H1 (cell line): ENCODE data around the gene PPP1R12C. TPM values are rescaled to one million over a fixed set of nuclear protein-coding genes. Genes with fewer than 3 reads are reported as not detected.

Experiments used
- CTCF ChIA-PET: fragments of 300-600 bp; sonication (Branson Sonifier 250); formaldehyde crosslinking; loops from one replicate; lab custom pipeline; 2021; ENCODE audit not compliant: partially characterized antibody; lab: Charles Lee
- POLR2A ChIA-PET: fragments of 300-600 bp; sonication (Branson Sonifier 250); formaldehyde crosslinking; loops from one replicate; lab custom pipeline; 2021; ENCODE audit warnings: inconsistent platforms; ENCODE audit not compliant: partially characterized antibody; lab: Charles Lee
- DNase-seq, 2 experiments: peaks; one replicate each; pipeline versions ENCODE4 v3.0.0 to v3.0.0-alpha.2; 2010 to 2022; ENCODE audit warnings: low spot score in 2 of 2, low read depth in 1 of 2, mixed read lengths in 1 of 2
- FAIRE-seq: peaks from 2 replicates; lab custom pipeline; 2011; peaks lifted over from hg19 to GRCh38; lab: Jason Lieb, UNC
- H2AFZ ChIP-seq: 2 replicates; pipeline ENCODE4 v1.8.1; 2012; ENCODE audit warnings: low read length, inconsistent platforms
- H2AK5ac ChIP-seq: 2 replicates; pipeline ENCODE4 v1.6.1; 2013; ENCODE audit warnings: low read depth, low read length
- H2BK120ac ChIP-seq: replicated peaks from 2 replicates; pipeline ENCODE3; 2013; ENCODE audit warnings: low read depth, low read length, inconsistent platforms
- H2BK12ac ChIP-seq: 2 replicates; pipeline ENCODE4 v1.6.1; 2013; ENCODE audit warnings: low read depth, low read length
- H2BK15ac ChIP-seq: 2 replicates; pipeline ENCODE4 v1.6.1; 2013; ENCODE audit warnings: low read length
- H2BK20ac ChIP-seq: 2 replicates; pipeline ENCODE4 v1.6.1; 2013; ENCODE audit warnings: low read length
- H2BK5ac ChIP-seq: 2 replicates; pipeline ENCODE4 v1.6.1; 2013; ENCODE audit warnings: low read depth, low read length
- H3K14ac ChIP-seq: 2 replicates; pipeline ENCODE4 v1.6.1; 2013; ENCODE audit warnings: inconsistent platforms; ENCODE audit not compliant: insufficient read length
- H3K18ac ChIP-seq: 2 replicates; pipeline ENCODE4 v1.6.1; 2013; ENCODE audit warnings: low read length; ENCODE audit errors: extremely low read depth
- H3K23ac ChIP-seq: 2 replicates; pipeline ENCODE4 v1.6.1; 2013; ENCODE audit warnings: inconsistent platforms; ENCODE audit not compliant: insufficient read length
- H3K23me2 ChIP-seq: 2 replicates; pipeline ENCODE4 v1.6.1; 2013; ENCODE audit warnings: low read depth, low read length
- H3K27ac ChIP-seq: 2 replicates; pipeline ENCODE4 v1.6.1; 2011; ENCODE audit warnings: low read depth, low read length, inconsistent platforms
- H3K27me3 ChIP-seq, 4 experiments: replicated peaks in 1 of 4; 1 replicate in 1 of 4; 2 replicates in 3 of 4; pipeline versions ENCODE4 v1.6.1 to v1.8.1; 2011 to 2013; ENCODE audit warnings: low read length in 3 of 4, mild to moderate bottlenecking in 3 of 4, inconsistent platforms in 2 of 4, mixed read lengths in 2 of 4, moderate library complexity in 1 of 4; ENCODE audit not compliant: control insufficient read depth in 3 of 4, insufficient read depth in 3 of 4; ENCODE audit errors: extremely low read depth in 1 of 4
- H3K36me3 ChIP-seq, 4 experiments: 2 replicates each; pipeline versions ENCODE4 v1.6.1 to v1.8.1; 2011 to 2013; ENCODE audit warnings: mild to moderate bottlenecking in 4 of 4, low read length in 3 of 4, moderate library complexity in 2 of 4, control low read depth in 1 of 4, inconsistent platforms in 1 of 4; ENCODE audit not compliant: insufficient read depth in 4 of 4, control insufficient read depth in 2 of 4
- H3K4ac ChIP-seq: replicated peaks from 2 replicates; pipeline ENCODE3; 2013; ENCODE audit warnings: low read length, low read depth, mixed read lengths, inconsistent platforms; ENCODE audit not compliant: insufficient read length
- H3K4me1 ChIP-seq, 4 experiments: replicated peaks in 1 of 4; 1 replicate in 1 of 4; 2 replicates in 3 of 4; pipeline versions ENCODE4 v1.6.1 to v1.8.1; 2011 to 2013; ENCODE audit warnings: low read length in 3 of 4, inconsistent platforms in 2 of 4, mixed read lengths in 1 of 4; ENCODE audit not compliant: insufficient read depth in 4 of 4, control insufficient read depth in 3 of 4
- H3K4me2 ChIP-seq, 2 experiments: 2 replicates each; pipeline versions ENCODE4 v1.6.1 to v1.8.1; 2011 to 2013; ENCODE audit warnings: low read depth in 2 of 2, low read length in 2 of 2, control low read depth in 1 of 2, inconsistent platforms in 1 of 2, mild to moderate bottlenecking in 1 of 2; ENCODE audit not compliant: insufficient read depth in 1 of 2
- H3K4me3 ChIP-seq, 4 experiments: fragments of 200-600, 300-600 bp in 1 of 4; sonication (generic), shearing (Covaris generic), sonication (Bioruptor Twin) in 1 of 4; 2 replicates each; pipeline versions ENCODE4 v1.5.1 to v1.8.1; 2011 to 2016; ENCODE audit warnings: low read length in 4 of 4, low read depth in 3 of 4, control low read depth in 2 of 4, inconsistent platforms in 2 of 4, mild to moderate bottlenecking in 2 of 4, mixed read lengths in 1 of 4, moderate library complexity in 1 of 4; ENCODE audit not compliant: insufficient read depth in 2 of 4; ENCODE audit errors: extremely low read depth in 1 of 4
- H3K56ac ChIP-seq: replicated peaks from 2 replicates; pipeline ENCODE3; 2013; ENCODE audit warnings: low read depth, mild to moderate bottlenecking, mixed read lengths, low read length, inconsistent platforms; ENCODE audit not compliant: insufficient read length
- H3K79me1 ChIP-seq: 2 replicates; pipeline ENCODE4 v1.6.1; 2013; ENCODE audit warnings: low read depth, low read length, control low read depth
- H3K79me2 ChIP-seq, 2 experiments: 2 replicates each; pipeline versions ENCODE4 v1.6.1 to v1.8.1; 2012 to 2013; ENCODE audit warnings: low read length in 2 of 2, mild to moderate bottlenecking in 2 of 2, inconsistent platforms in 1 of 2; ENCODE audit not compliant: insufficient read depth in 2 of 2, control insufficient read depth in 1 of 2
- H3K9ac ChIP-seq, 4 experiments: replicated peaks in 1 of 4; 1 replicate in 1 of 4; 2 replicates in 3 of 4; pipeline versions ENCODE4 v1.6.1 to v1.8.1; 2011 to 2013; ENCODE audit warnings: low read depth in 3 of 4, low read length in 3 of 4, control low read depth in 2 of 4, mild to moderate bottlenecking in 2 of 4, moderate library complexity in 2 of 4, inconsistent platforms in 1 of 4; ENCODE audit errors: extremely low read depth in 1 of 4
- H3K9me3 ChIP-seq, 2 experiments: 2 replicates each; pipeline versions ENCODE4 v1.6.1 to v1.8.1; 2012 to 2013; ENCODE audit warnings: mild to moderate bottlenecking in 2 of 2, moderate library complexity in 2 of 2, control low read depth in 1 of 2, inconsistent platforms in 1 of 2, low read depth in 1 of 2, low read length in 1 of 2, mixed read lengths in 1 of 2; ENCODE audit not compliant: insufficient read depth in 2 of 2
- H4K20me1 ChIP-seq, 2 experiments: replicated peaks in 1 of 2; 2 replicates each; pipeline versions ENCODE3 to v1.8.1; 2011 to 2013; ENCODE audit warnings: inconsistent platforms in 2 of 2, low read length in 2 of 2, mild to moderate bottlenecking in 1 of 2; ENCODE audit not compliant: insufficient read depth in 2 of 2, control insufficient read depth in 1 of 2
- H4K5ac ChIP-seq: 2 replicates; pipeline ENCODE4 v1.6.1; 2013; ENCODE audit warnings: low read length, low read depth, mixed read lengths, inconsistent platforms; ENCODE audit not compliant: insufficient read length
- H4K8ac ChIP-seq: 2 replicates; pipeline ENCODE4 v1.8.0; 2013; ENCODE audit warnings: mild to moderate bottlenecking, moderate library complexity, low read length, inconsistent platforms; ENCODE audit not compliant: insufficient read depth; ENCODE audit errors: extremely low read depth
- H4K91ac ChIP-seq: replicated peaks from 2 replicates; pipeline ENCODE3; 2013; ENCODE audit warnings: low read length, mixed read lengths, inconsistent platforms; ENCODE audit not compliant: insufficient read length
- GABPA ChIP-seq: IDR thresholded peaks from 2 replicates; pipeline ENCODE4 v1.6.1; 2011; ENCODE audit warnings: mild to moderate bottlenecking, low read length, moderate library complexity, borderline replicate concordance; ENCODE audit not compliant: insufficient read depth
- GTF2F1 ChIP-seq: IDR thresholded peaks from 2 replicates; pipeline ENCODE4 v1.6.1; 2012; ENCODE audit warnings: low read depth, low read length, improper control_type of control experiment, borderline replicate concordance
- KDM5A ChIP-seq: fragments of 200-600 bp; IDR thresholded peaks from 2 replicates; pipeline ENCODE4 v1.7.1; 2012; ENCODE audit warnings: mild to moderate bottlenecking, low read length, inconsistent platforms, mixed read lengths
- RAD21 ChIP-seq, 2 experiments: IDR thresholded peaks in 1 of 2; conservative IDR thresholded peaks in 1 of 2; 2 replicates each; pipeline ENCODE4 v1.6.1; 2011; ENCODE audit warnings: low read depth in 2 of 2, low read length in 2 of 2, improper control_type of control experiment in 1 of 2, inconsistent platforms in 1 of 2, mild to moderate bottlenecking in 1 of 2, moderate library complexity in 1 of 2
- TAF1 ChIP-seq: IDR thresholded peaks from 2 replicates; pipeline ENCODE4 v1.6.1; 2011; ENCODE audit warnings: mild to moderate bottlenecking, low read depth, low read length
- TBP ChIP-seq: IDR thresholded peaks from 2 replicates; pipeline ENCODE4 v1.6.1; 2011; ENCODE audit warnings: low read depth, low read length, improper control_type of control experiment
- WGBS, 2 experiments: shearing (Covaris generic) in 1 of 2; methylation state at CpG; one replicate each; pipeline versions ENCODE4 v1.1.6 to v1.1.7; 2013 to 2015; ENCODE audit warnings: low lambda C conversion rate in 2 of 2, mixed read lengths in 2 of 2, inconsistent platforms in 1 of 2, low coverage in 1 of 2, missing lambda C conversion rate in 1 of 2; ENCODE audit not compliant: insufficient replicate concordance in 2 of 2, insufficient coverage in 1 of 2, insufficient read length in 1 of 2; ENCODE audit errors: extremely low coverage in 1 of 2, missing lambda C conversion rate in 1 of 2; 5-methylcytosine and 5-hydroxymethylcytosine counted together
- polyA plus RNA-seq, 7 experiments: library from polyadenylated mRNA; depleted of rRNA in 3 of 7; stranded (reverse) in 5 of 7; unstranded in 2 of 7; fragments of >200 nt in 5 of 7; fragments of 200-250 nt in 2 of 7; gene quantifications; 1 replicate in 5 of 7; 2 replicates in 1 of 7; 4 replicates in 1 of 7; pipeline versions ENCODE4 v1.2.1 to v1.2.3, GENCODE V29; 2011 to 2013; ENCODE audit warnings: missing spikeins in 2 of 7, mixed read lengths in 2 of 7
- total RNA-seq: library from RNA; stranded (reverse); fragmentation: NEBNext Ultra II Directional; extraction: Animal tissue kit (Norgen Biotek cat#: 25700); gene quantifications from 2 replicates; pipeline ENCODE4 v1.2.1, GENCODE V29; 2021
- TF ChIP-seq, protein P1 (sequence below), 3 experiments: IDR thresholded peaks; 1 replicate in 2 of 3; 2 replicates in 1 of 3; pipeline versions ENCODE4 v1.5.1 to v1.6.1; 2011; ENCODE audit warnings: low read length in 3 of 3, mild to moderate bottlenecking in 3 of 3, inconsistent platforms in 2 of 3, low read depth in 1 of 3, moderate library complexity in 1 of 3; ENCODE audit not compliant: insufficient read depth in 1 of 3; ENCODE audit errors: control extremely low read depth in 1 of 3

The PPP1R12C gene
- total and polyA plus RNA-seq, 2 of the 8 experiments (the other 6 are each of a cell fraction or from before 2014, with no cell fraction given), result 31.7 to 71.5 TPM

DNA sequence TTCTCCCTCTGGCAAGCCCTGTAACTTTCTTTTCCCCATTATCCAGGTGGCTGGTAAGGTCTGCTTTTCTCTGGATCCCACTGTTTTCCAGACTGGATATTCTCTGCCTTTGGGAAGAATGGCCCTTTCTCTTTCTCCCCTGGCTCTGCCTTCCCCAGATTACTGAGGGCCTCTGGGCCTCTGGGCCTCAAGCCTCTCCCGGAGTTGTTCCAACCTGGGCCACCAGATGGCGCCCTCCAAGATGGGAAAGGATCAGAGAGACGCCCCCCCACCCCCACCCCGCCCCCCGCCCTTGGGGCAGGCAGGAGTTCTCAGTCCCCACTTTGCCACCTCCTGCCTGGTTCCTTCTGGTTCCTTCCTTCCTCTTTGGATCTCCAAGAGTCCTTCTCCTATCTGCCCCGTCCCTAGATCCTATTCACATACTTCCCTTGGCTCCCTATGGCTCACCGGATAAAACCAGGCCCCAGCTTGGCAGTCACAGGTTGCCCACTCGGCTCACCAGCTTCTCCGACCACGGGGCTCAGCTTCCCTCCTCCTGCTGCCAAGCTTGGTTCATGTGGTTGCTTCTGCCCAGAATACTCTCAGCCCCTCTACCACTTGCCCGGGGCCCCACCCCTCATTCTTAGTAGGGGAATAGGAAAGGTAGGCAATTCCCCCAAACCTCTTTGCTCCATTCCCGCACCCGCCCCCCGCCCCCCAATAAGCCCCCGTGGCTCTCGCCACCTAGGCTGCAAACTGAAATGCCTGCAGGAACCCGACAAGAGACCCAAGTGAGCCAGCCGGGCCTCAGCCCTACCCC lies 28.7 kb downstream of the PPP1R12C start:
- Histone ChIP-seq H3K4me3 (0 out of 8 replicates have a peak overlapping the region, but pooled peaks of 1 of the 4 experiments have one; percentile 84), H3K18ac (peak overlapping the region; percentile 48; the same call in 1 of the 2 replicates)
- no peak for TF ChIP-seq GTF2F1
- TF ChIP-seq KDM5A, result no peak
- TF ChIP-seq, protein P1, sequence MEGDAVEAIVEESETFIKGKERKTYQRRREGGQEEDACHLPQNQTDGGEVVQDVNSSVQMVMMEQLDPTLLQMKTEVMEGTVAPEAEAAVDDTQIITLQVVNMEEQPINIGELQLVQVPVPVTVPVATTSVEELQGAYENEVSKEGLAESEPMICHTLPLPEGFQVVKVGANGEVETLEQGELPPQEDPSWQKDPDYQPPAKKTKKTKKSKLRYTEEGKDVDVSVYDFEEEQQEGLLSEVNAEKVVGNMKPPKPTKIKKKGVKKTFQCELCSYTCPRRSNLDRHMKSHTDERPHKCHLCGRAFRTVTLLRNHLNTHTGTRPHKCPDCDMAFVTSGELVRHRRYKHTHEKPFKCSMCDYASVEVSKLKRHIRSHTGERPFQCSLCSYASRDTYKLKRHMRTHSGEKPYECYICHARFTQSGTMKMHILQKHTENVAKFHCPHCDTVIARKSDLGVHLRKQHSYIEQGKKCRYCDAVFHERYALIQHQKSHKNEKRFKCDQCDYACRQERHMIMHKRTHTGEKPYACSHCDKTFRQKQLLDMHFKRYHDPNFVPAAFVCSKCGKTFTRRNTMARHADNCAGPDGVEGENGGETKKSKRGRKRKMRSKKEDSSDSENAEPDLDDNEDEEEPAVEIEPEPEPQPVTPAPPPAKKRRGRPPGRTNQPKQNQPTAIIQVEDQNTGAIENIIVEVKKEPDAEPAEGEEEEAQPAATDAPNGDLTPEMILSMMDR (IDR thresholded peaks at IDR 0.05; ENCODE audit: control extremely low read depth in 1 of 3, insufficient read depth in 1 of 3, low read depth in 1 of 3, low read length in 3 of 3), result peak; percentile 57 to 59 (median 58)
- no peak for TF ChIP-seq GABPA
- 0 out of 2 replicates have a peak, but pooled peaks have one; percentile 28 for TF ChIP-seq TAF1
- TF ChIP-seq RAD21 (IDR thresholded peaks at IDR 0.05 in 1 of 2, conservative IDR thresholded peaks at IDR 0.05 in 1 of 2; ENCODE audit: low read depth in 2 of 2, low read length in 2 of 2), result peak; percentile 12 to 41; a peak in 3 of 4 replicates
- no peak for TF ChIP-seq TBP

More for the DNA sequence above, 28.7 kb downstream of the PPP1R12C start:
- H4K20me1 ChIP-seq, result peaks cover 14 to 15% of the 10 kb centered on the region in 2 experiments
- H3K9me3 ChIP-seq, result no peaks in the 10 kb centered on the region
- CTCF ChIA-PET, result interaction anchor here (0.5 to 4.5 kb wide), 34 partner anchors 9 to 608 kb away, joined by 3 to 26 read pairs (median 4); partner anchors contain the start of genes DNAAF3, EPS8L1, PPP1R12C and TMEM238
- no peak overlapping the region for H2BK120ac ChIP-seq
- H3K9ac ChIP-seq, result no peak overlapping the region
- no peak overlapping the region for H4K8ac ChIP-seq
- H3K23me2 ChIP-seq, result peaks cover 21% of the 10 kb centered on the region
- no peak overlapping the region for H4K5ac ChIP-seq
- POLR2A ChIA-PET, result interaction anchor here (0.6 to 8.7 kb wide), 10 partner anchors 8 to 626 kb away, joined by 3 to 72 read pairs (median 3); partner anchors contain the start of genes EPS8L1 and PPP1R12C
- peak overlapping the region; percentile 37 to 71; a peak in 3 of 4 replicates for H3K4me2 ChIP-seq
- FAIRE-seq, result no peak
- H2BK15ac ChIP-seq, result 0 out of 2 replicates have a peak overlapping the region, but pooled peaks have one; percentile 61
- H3K79me2 ChIP-seq, result no peaks in the 10 kb centered on the region
- peaks cover 0 to 5% (median 2%) of the 10 kb centered on the region in 4 experiments; a peak in 2 of 8 replicates for H3K36me3 ChIP-seq
- H2AFZ ChIP-seq, result no peak overlapping the region
- H2BK20ac ChIP-seq, result no peak overlapping the region
- H3K27ac ChIP-seq, result no peak overlapping the region
- H3K4me1 ChIP-seq, result peaks cover 0 to 37% (median 24%) of the 10 kb centered on the region in 4 experiments; a peak in 6 of 7 replicates
- no peak overlapping the region for H2BK12ac ChIP-seq
- 0 out of 2 replicates have a peak overlapping the region, but pooled peaks have one; percentile 26 for H2AK5ac ChIP-seq
- H3K23ac ChIP-seq, result no peak overlapping the region
- H4K91ac ChIP-seq, result no peak overlapping the region
- WGBS, 2 experiments, result 79% methylated on average over 8 of the region's 18 CpGs; no CpG with 5 or more reads in 1 of the 2 experiments
- H3K79me1 ChIP-seq, result no peaks in the 10 kb centered on the region; the same call in 1 of the 2 replicates
- peak in 1 of 2 experiments; percentile 99 for DNase-seq
- no peak overlapping the region for H3K56ac ChIP-seq
- H3K27me3 ChIP-seq, result peaks cover 0 to 3% (median 1%) of the 10 kb centered on the region in 4 experiments; a peak in 3 of 7 replicates
- no peak overlapping the region for H3K4ac ChIP-seq
- no peak overlapping the region for H3K14ac ChIP-seq
- H2BK5ac ChIP-seq, result no peak overlapping the region
